Head of caudate nucleus (tissue), 42 donors: ENCODE results near the gene NDUFV1.
"Not testable (repeated sequence)": the region's sequence is repeated elsewhere in the genome, so short reads cannot be mapped to it uniquely, and the experiment has no call there.

Experiments used
- DNase-seq, 42 donors: peaks; one replicate each; pipeline versions ENCODE4 v3.0.0 to v3.0.0-alpha.2; 2020 to 2021; ENCODE audit warnings: mixed read lengths in 7 of 42
- intact Hi-C: fragments of 100-400 bp; cut with DNase I; formaldehyde crosslinking; loops from one replicate; pipeline ENCODE4 v1.15.0; 2022

NDUFV1 gene

GRCh38 chr11:67606492-67607295 lies at the start of gene NDUFV1:
TSS of gene NDUFV1 (plus strand) at chr11:67606936. CDS start at chr11:67607005, 69 bp downstream.
- peak; percentile 94 to 100 (median 98) for DNase-seq
- intact Hi-C loops = loop anchor here (2.0 kb wide), 1 partner anchor 22 kb away; no protein-coding TSS in a partner anchor

- DNase-seq = no peak
- intact Hi-C loops = no loop called here
These were observed 48.5 kb upstream of the NDUFV1 start for GRCh38 chr11:67558084-67558772.

GRCh38 chr11:67561971-67562619 lies 44.6 kb upstream of the NDUFV1 start:
- intact Hi-C loops = no loop called here
- no peak for DNase-seq

GRCh38 chr11:67562963-67563704 lies 43.6 kb upstream of the NDUFV1 start:
- intact Hi-C loops = no loop called here
- DNase-seq = no peak

GRCh38 chr11:67563705-67564114 lies 43.0 kb upstream of the NDUFV1 start:
- intact Hi-C loops, DNase-seq: not testable (repeated sequence)

GRCh38 chr11:67564230-67564629 lies 42.5 kb upstream of the NDUFV1 start:
- DNase-seq = no peak
- intact Hi-C loops = no loop called here

GRCh38 chr11:67571443-67571842 lies 35.3 kb upstream of the NDUFV1 start:
- DNase-seq = no peak
- intact Hi-C loops = no loop called here

GRCh38 chr11:67572305-67572704 lies 34.4 kb upstream of the NDUFV1 start:
- no peak for DNase-seq
- intact Hi-C loops = no loop called here

GRCh38 chr11:67572747-67573419 lies 33.9 kb upstream of the NDUFV1 start:
- peak in 40 of 42 donors; percentile 23 to 81 (median 58) for DNase-seq
- intact Hi-C loops = no loop called here

- DNase-seq = no peak
- intact Hi-C loops = no loop called here
These were observed 31.8 kb upstream of the NDUFV1 start for GRCh38 chr11:67574938-67575337.

- intact Hi-C loops = no loop called here
- peak in 1 of 42 donors; percentile 16 for DNase-seq
These were observed 29.8 kb upstream of the NDUFV1 start for GRCh38 chr11:67576735-67577475.

- intact Hi-C loops = no loop called here
- no peak for DNase-seq
These were observed 28.8 kb upstream of the NDUFV1 start for GRCh38 chr11:67577951-67578350.

- DNase-seq = no peak
- intact Hi-C loops = loop anchor here (10.0 kb wide), 1 partner anchor 67 kb away; no protein-coding TSS in a partner anchor
These were observed 25.3 kb upstream of the NDUFV1 start for GRCh38 chr11:67581469-67581868.

GRCh38 chr11:67582011-67582410 lies 24.7 kb upstream of the NDUFV1 start:
- DNase-seq = no peak
- intact Hi-C loops = loop anchor here (10.0 kb wide), 1 partner anchor 67 kb away; no protein-coding TSS in a partner anchor

- intact Hi-C loops = loop anchor here (2.0 to 10.0 kb wide), 2 partner anchors 23 to 69 kb away; partner anchors contain the start of gene NDUFV1
- peak; percentile 73 to 96 (median 91) for DNase-seq
These were observed 23.2 kb upstream of the NDUFV1 start, which contains the start of gene GSTP1 for GRCh38 chr11:67583247-67584204. TSS of gene GSTP1 (plus strand) at chr11:67583812. CDS start at chr11:67583844, 32 bp downstream.

- intact Hi-C loops = loop anchor here (2.0 to 10.0 kb wide), 2 partner anchors 22 to 70 kb away; partner anchors contain the start of gene NDUFV1
- peak in 41 of 42 donors; percentile 19 to 80 (median 61) for DNase-seq
These were observed 22.4 kb upstream of the NDUFV1 start for GRCh38 chr11:67584205-67584880.
